ENCODE measurements around the gene IFNAR2.

GRCh38 chr21:33211732-33212131, 18.0 kb upstream of the IFNAR2 start:
- TF ChIP-seq CTCF (conservative IDR thresholded peaks at IDR 0.05; ENCODE audit: low read depth, low read length) (no peak), EZH2 (IDR thresholded peaks at IDR 0.05; ENCODE audit: borderline replicate concordance, low read depth, low read length, poor library complexity, severe bottlenecking) (no peak)

Measured in A673 (cell line).